Subcutaneous abdominal adipose tissue (tissue), 5 donors: ENCODE measurements around the gene EPHA2.

ENCODE experiments used
- H3K27ac ChIP-seq: one replicate; pipeline ENCODE4 v1.7.0; 2013; ENCODE audit warnings: low read depth, mild to moderate bottlenecking, inconsistent platforms, low read length, moderate library complexity
- H3K27me3 ChIP-seq, 5 donors: one replicate each; pipeline ENCODE4 v1.7.0; 2013; ENCODE audit warnings: low read length in 5 of 5, inconsistent platforms in 1 of 5; ENCODE audit not compliant: control insufficient read depth in 5 of 5, insufficient read depth in 4 of 5
- H3K36me3 ChIP-seq, 5 donors: one replicate each; pipeline ENCODE4 v1.7.0; 2013; ENCODE audit warnings: low read length in 5 of 5; ENCODE audit not compliant: control insufficient read depth in 5 of 5, insufficient read depth in 5 of 5
- H3K4me1 ChIP-seq, 5 donors: one replicate each; pipeline ENCODE4 v1.7.0; 2013; ENCODE audit warnings: low read length in 5 of 5, mild to moderate bottlenecking in 3 of 5, moderate library complexity in 1 of 5; ENCODE audit not compliant: control insufficient read depth in 5 of 5, insufficient read depth in 5 of 5
- H3K4me3 ChIP-seq, 5 donors: one replicate each; pipeline ENCODE4 v1.7.0; 2013; ENCODE audit warnings: low read length in 5 of 5, low read depth in 1 of 5
- H3K9ac ChIP-seq, 5 donors: one replicate each; pipeline ENCODE4 v1.7.0; 2013; ENCODE audit warnings: low read length in 5 of 5, mild to moderate bottlenecking in 4 of 5, moderate library complexity in 3 of 5
- H3K9me3 ChIP-seq, 5 donors: one replicate each; pipeline ENCODE4 v1.7.0; 2013; ENCODE audit warnings: low read length in 5 of 5; ENCODE audit not compliant: control insufficient read depth in 5 of 5
- donor health status: healthy.
- donor health status: healthy.
- donor health status: healthy.
- donor health status: healthy.
- donor health status: healthy.

The EPHA2 gene

GRCh38 chr1:16077406-16078245 lies 78.2 kb downstream of the EPHA2 start:
- H3K27ac ChIP-seq = no peak overlapping the region
- peaks cover 4 to 39% (median 29%) of the 10 kb centered on the region in 5 donors for H3K4me1 ChIP-seq
- no peaks in the 10 kb centered on the region for H3K9me3 ChIP-seq

GRCh38 chr1:16076865-16077238 lies 79.0 kb downstream of the EPHA2 start:
- Histone ChIP-seq H3K27ac (no peak overlapping the region), H3K4me1 (peaks cover 4 to 39% (median 23%) of the 10 kb centered on the region in 5 donors), H3K36me3 (no peaks in the 10 kb centered on the region), H3K4me3 (no peak overlapping the region), H3K9me3 (no peaks in the 10 kb centered on the region), H3K9ac (peak overlapping the region in 1 of 5 donors; percentile 31), H3K27me3 (peaks cover 0 to 18% (median 13%) of the 10 kb centered on the region in 5 donors)

More at GRCh38 chr1:16077406-16078245, 78.2 kb downstream of the EPHA2 start:
- H3K4me3 ChIP-seq = no peak overlapping the region
- no peak overlapping the region for H3K9ac ChIP-seq
- H3K36me3 ChIP-seq = no peaks in the 10 kb centered on the region
- peaks cover 0 to 12% (median 5%) of the 10 kb centered on the region in 5 donors for H3K27me3 ChIP-seq

DNA sequence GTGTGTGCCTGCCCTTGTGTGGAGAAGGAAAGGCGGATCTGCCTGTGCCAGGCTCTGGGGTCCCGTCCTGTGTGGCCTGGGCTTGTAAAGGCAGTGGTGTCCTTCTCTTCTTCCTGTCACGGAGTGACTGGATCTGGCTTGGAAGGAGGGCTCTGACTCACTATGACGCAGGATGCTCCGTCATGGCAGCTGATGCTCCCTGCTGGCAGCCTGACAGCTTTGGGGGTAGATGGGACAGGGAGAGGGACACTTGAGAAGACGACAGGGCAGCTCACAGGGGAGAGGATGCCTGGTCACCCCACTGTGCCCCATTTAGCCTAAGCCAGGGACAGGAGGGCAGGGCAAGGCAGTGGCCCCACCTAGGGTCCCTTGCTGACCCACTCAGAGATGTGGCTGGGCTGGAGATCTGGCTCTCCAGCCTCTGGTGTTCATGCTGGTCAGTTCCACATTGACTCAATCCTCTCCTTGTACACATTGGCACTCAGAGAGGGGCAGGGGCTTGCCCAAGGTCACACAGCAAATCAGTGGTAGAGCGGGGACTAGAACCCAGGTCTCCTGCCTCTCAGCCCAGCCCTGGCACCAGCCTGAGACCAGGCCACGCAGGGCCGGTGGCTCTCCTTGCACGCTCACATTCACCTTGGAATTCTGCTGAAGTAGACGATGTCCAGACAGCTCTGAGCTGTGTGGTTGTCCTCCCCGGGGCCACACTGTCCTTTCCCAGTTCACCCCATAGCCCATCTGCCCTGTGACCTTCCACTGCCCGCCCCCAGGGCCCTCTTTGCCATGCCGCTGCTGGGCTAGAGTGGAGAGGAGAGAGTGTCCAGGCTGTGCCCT lies 79.6 kb downstream of the EPHA2 start:
- H3K27ac ChIP-seq = no peak overlapping the region
- no peaks in the 10 kb centered on the region for H3K36me3 ChIP-seq
- H3K4me3 ChIP-seq = no peak overlapping the region
- peaks cover 0 to 18% (median 13%) of the 10 kb centered on the region in 5 donors for H3K27me3 ChIP-seq
- H3K9me3 ChIP-seq = no peaks in the 10 kb centered on the region
- peaks cover 4 to 39% (median 20%) of the 10 kb centered on the region in 5 donors for H3K4me1 ChIP-seq
- peak overlapping the region in 1 of 5 donors; percentile 31 for H3K9ac ChIP-seq

DNA sequence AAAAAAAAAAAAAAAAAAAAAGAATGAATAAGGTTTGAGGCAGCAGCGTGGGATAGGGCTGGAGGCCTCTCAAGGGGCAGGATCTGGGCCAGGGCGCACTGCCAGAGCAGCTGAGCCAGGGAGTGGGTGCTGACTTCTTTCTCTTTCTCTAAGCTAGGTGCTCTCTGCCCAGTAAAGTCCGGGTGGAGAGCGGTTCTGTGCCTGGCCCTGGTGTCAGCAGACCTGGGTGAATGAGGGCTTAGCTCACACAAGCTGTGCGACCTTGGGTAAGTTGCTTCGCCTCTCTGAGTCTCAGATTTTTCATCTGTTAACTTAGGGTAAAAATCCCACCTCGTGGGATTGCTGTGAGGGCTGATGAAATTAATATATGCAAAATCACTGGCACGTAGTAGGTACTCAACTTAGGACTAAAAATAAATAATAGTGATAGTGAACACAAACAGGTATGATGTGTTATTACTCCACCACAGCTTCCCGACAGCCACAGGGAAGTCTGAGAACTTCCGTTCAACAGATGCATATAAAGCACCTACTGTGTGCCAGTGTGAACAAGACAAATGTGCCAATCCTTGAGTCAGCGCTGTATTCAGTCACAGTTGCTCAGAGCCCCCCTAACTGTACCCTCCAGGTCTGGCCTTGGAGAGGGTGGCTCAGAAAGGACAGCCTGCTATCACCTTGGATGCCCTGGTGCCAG lies 80.4 kb downstream of the EPHA2 start:
- Histone ChIP-seq H3K27me3 (peaks cover 0 to 18% (median 13%) of the 10 kb centered on the region in 5 donors), H3K9ac (no peak overlapping the region), H3K4me1 (peaks cover 4 to 39% (median 20%) of the 10 kb centered on the region in 5 donors), H3K36me3 (no peaks in the 10 kb centered on the region), H3K9me3 (no peaks in the 10 kb centered on the region), H3K27ac (no peak overlapping the region), H3K4me3 (no peak overlapping the region)
